Lower lobe of right lung (tissue), 2 donors: ENCODE results near the gene HEXD. TPM values are rescaled to one million over a fixed set of nuclear protein-coding genes. Genes with fewer than 3 reads are reported as not detected.
"Not testable (repeated sequence)": the region's sequence is repeated elsewhere in the genome, so short reads cannot be mapped to it uniquely, and the experiment has no call there.

Experiments
- ATAC-seq, 2 donors: fragments of 200-7000 bp; cut with Tn5 transposase; one replicate each; pipeline ENCODE4 v1.9.1; 2020 to 2022; ENCODE audit warnings: mild to moderate bottlenecking in 2 of 2, moderate library complexity in 2 of 2
- DNase-seq: peaks from one replicate; pipeline ENCODE4 v3.0.0-alpha.2; 2020
- H3K27ac ChIP-seq: fragments of 200-600 bp; one replicate; pipeline ENCODE4 v1.8.0; 2022
- H3K27me3 ChIP-seq: fragments of 200-600 bp; one replicate; pipeline ENCODE4 v1.8.0; 2022; ENCODE audit warnings: low read depth
- H3K36me3 ChIP-seq: fragments of 200-600 bp; one replicate; pipeline ENCODE4 v1.8.0; 2022; ENCODE audit warnings: mild to moderate bottlenecking
- H3K4me1 ChIP-seq: fragments of 200-600 bp; one replicate; pipeline ENCODE4 v1.8.0; 2022
- H3K4me3 ChIP-seq: fragments of 200-600 bp; one replicate; pipeline ENCODE4 v1.8.0; 2022; ENCODE audit warnings: mild to moderate bottlenecking
- H3K9me3 ChIP-seq: fragments of 200-600 bp; one replicate; pipeline ENCODE4 v1.8.0; 2022
- intact Hi-C: fragments of 100-400 bp; cut with DNase I; formaldehyde crosslinking; loops from one replicate; pipeline ENCODE4 v1.11.0; 2022
- total RNA-seq: library from RNA; stranded (reverse); fragmentation: NEBNext Ultra II Directional; extraction: Animal tissue kit (Norgen Biotek cat#: 25700); gene quantifications from one replicate; pipeline ENCODE4 v1.2.1, GENCODE V29; 2021
- TF ChIP-seq, protein P1 (sequence below): fragments of 200-600 bp; IDR thresholded peaks from one replicate; pipeline ENCODE4 v1.8.0; 2022; ENCODE audit warnings: antibody characterized with exemption, mild to moderate bottlenecking
- donor health status: DM: no; HTN: yes; CAD: no; lungs with severe emphysema.

The HEXD gene
- total RNA-seq, 1 donor from 2014 or later, result 60.2 TPM

DNA sequence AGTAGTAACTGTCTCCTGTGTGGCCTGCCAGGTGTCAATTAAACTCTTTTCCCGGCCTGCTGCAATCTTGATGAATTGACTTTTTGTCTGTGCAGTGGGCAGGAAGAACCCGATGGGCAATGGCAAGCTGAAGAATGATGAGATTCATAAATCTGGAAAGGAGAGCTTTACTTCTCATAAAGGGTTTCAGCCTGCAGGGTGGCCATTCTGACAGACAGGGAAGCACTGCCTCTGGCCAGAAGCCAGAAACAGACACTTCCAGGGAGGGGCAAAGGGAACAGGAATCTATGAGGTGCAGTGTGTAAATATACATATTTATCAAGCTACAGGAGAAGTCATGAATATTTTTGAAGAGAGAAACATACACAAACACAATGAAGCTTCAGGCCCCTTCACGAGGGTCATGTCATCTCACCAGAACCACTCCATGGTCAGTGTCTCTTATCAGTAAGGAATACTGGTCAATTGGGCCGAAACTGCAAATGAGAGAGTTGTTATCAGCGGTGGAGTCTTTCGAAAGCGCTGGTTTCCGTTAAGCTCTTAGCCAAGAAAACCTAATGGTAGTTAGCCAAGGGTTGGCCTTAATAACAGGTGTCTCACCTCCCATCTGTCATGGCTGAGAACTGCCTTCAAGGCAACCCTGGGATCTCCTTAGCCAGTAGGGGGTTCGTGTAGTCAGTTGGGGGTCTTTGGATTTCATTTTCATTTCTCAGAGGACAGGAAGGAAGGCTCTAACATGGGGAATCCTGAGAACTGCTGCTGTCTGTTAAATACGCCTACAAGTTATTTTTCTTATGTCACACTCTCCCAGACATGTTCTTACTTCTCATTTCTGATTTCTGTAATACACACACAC lies 39.2 kb downstream of the HEXD start:
- Histone ChIP-seq H3K27ac (peak overlapping the region; percentile 100), H3K27me3 (no peaks in the 10 kb centered on the region), H3K36me3 (peaks cover 24% of the 10 kb centered on the region), H3K9me3 (no peaks in the 10 kb centered on the region), H3K4me3 (peak overlapping the region; percentile 96), H3K4me1 (peaks cover 35% of the 10 kb centered on the region)
- TF ChIP-seq, protein P1, sequence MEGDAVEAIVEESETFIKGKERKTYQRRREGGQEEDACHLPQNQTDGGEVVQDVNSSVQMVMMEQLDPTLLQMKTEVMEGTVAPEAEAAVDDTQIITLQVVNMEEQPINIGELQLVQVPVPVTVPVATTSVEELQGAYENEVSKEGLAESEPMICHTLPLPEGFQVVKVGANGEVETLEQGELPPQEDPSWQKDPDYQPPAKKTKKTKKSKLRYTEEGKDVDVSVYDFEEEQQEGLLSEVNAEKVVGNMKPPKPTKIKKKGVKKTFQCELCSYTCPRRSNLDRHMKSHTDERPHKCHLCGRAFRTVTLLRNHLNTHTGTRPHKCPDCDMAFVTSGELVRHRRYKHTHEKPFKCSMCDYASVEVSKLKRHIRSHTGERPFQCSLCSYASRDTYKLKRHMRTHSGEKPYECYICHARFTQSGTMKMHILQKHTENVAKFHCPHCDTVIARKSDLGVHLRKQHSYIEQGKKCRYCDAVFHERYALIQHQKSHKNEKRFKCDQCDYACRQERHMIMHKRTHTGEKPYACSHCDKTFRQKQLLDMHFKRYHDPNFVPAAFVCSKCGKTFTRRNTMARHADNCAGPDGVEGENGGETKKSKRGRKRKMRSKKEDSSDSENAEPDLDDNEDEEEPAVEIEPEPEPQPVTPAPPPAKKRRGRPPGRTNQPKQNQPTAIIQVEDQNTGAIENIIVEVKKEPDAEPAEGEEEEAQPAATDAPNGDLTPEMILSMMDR, result no peak
- no peak for DNase-seq
- ATAC-seq, result no peak
- intact Hi-C loops, result no loop called here

DNA sequence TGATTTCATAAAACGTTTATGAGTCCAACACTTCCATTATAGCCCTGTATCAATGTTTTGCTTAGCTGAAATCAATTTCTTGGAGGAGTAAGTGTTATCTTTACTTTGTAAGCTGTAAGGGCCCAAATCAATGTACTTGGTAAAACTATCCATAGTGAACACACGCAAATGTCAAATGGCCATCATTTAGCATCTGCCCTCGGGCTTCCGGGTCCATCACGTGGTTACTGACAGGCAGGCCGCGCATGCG lies 39.7 kb downstream of the HEXD start:
- DNase-seq, result no peak
- intact Hi-C loops, result no loop called here

DNA sequence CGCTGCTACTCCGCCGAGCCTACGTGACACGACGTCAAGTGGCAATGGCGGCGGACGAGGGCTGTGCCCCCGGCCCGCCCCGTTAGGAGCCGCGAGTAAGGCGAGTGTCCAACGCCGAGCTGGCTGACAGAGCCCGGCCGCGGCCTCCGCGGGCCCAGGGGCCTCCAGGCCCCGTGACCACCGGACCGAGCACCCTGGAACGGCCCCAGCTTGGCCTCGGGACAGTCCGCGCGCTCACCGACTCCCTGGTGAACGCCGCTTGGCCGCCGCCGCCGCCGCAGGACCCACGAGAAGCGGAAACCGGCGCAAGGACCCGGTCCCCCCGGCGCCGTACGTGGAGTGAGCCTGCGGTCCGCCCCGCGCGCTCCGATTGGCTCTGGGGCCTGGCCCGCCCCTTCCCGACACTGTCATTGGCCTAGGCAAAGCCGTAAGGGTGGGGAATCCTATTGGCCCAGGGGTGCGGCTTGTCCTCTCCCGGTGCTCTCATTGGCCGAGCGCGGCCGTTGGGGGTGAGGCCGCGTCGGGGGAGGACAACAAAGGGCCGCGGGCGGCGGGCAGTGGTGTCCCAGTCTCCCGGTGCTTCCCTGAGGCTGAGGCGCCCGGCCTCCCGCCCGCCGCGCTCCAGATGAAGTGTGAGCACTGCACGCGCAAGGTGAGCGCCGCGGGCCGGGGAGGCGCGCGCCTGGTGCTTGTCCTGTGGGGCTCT lies 40.2 kb downstream of the HEXD start, which contains the start of gene NARF:
Gene NARF, plus strand, starts transcription at position 563 of the 706 bp plus-strand sequence. Its CDS starts 63 bp downstream, at position 626.
- ATAC-seq (peak; percentile 99), DNase-seq (peak; percentile 98)
- peak within 1 kb of the TSS; percentile 100 for H3K27ac ChIP-seq
- intact Hi-C loops, result no loop called here
- H3K27me3 ChIP-seq, result no peaks in the 10 kb centered on the region
- peaks cover 33% of the 10 kb centered on the region for H3K4me1 ChIP-seq
- TF ChIP-seq, protein P1, result no peak
- H3K36me3 ChIP-seq, result peaks cover 35% of the 10 kb centered on the region
- H3K9me3 ChIP-seq, result no peaks in the 10 kb centered on the region
- peak within 1 kb of the TSS; percentile 96 for H3K4me3 ChIP-seq

More for the DNA sequence above, 39.7 kb downstream of the HEXD start:
- H3K27me3 ChIP-seq, result no peaks in the 10 kb centered on the region
- H3K27ac ChIP-seq, result peak overlapping the region; percentile 100
- TF ChIP-seq, protein P1, result no peak
- ATAC-seq, result no peak
- H3K9me3 ChIP-seq, result no peaks in the 10 kb centered on the region
- H3K4me1 ChIP-seq, result peaks cover 33% of the 10 kb centered on the region
- peaks cover 30% of the 10 kb centered on the region for H3K36me3 ChIP-seq
- peak overlapping the region; percentile 96 for H3K4me3 ChIP-seq

DNA sequence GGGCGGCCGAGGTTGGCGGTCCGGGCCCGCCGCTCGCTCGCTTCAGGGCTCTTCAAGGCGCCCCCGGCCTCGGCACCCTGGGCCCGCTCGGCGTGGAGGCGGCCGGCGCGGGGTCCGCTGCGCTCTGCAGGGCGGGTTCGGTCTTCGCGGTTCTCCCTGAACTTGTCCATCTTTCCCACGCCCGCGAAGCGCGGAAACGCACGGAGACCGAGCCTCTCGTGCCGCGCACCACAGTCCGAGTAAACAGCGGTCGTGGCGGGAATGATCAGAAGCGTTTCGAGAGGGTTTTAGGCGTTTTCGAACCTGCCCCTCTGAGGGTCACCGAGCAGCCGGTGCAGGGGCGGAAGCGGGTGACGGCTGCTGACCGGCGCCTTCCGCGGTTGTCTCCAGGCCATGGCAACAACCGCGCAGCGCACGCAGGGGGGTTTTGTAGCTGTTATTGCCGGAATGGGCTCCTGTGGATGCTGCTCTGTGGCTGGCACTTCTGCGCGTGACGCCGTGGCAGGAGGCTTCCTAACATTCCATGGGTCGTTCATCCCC lies 40.8 kb downstream of the HEXD start:
- TF ChIP-seq, protein P1, result no peak
- ATAC-seq (peak in 1 of 2 donors; percentile 2), DNase-seq (no peak)
- Histone ChIP-seq H3K27me3 (no peaks in the 10 kb centered on the region), H3K9me3 (no peaks in the 10 kb centered on the region), H3K4me3 (peak overlapping the region; percentile 96), H3K27ac (peak overlapping the region; percentile 100), H3K36me3 (peaks cover 41% of the 10 kb centered on the region), H3K4me1 (peaks cover 33% of the 10 kb centered on the region)
- intact Hi-C loops, result no loop called here

DNA sequence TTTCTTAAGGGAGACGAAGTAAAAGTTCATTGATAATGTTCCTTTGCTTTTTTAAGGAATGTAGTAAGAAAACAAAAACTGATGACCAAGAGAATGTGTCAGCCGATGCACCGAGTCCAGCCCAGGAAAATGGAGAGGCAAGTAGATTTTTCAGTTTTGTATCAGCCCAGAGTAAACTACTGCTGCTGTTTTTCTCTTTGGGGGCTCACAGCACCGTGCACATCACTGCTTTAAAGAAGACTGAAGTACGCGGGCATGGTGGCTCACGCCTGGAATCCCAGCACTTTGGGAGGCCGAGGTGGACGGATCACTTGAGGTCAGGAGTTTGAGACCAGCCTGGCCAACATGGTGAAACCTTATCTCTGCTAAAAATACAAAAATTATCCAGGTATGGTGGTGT lies 41.8 kb downstream of the HEXD start:
- Histone ChIP-seq H3K4me3 (peak overlapping the region; percentile 96), H3K36me3 (peaks cover 51% of the 10 kb centered on the region), H3K4me1 (peaks cover 33% of the 10 kb centered on the region)
- H3K27ac ChIP-seq, H3K27me3 ChIP-seq, H3K9me3 ChIP-seq, intact Hi-C loops, DNase-seq, ATAC-seq: not testable (repeated sequence)
